H1 (cell line): Measurements from ENCODE around the gene ARL5C. TPM values are rescaled to one million over a fixed set of nuclear protein-coding genes. Genes with fewer than 3 reads are reported as not detected.
A peak's percentile ranks its signal among the peaks of the same experiment; 100 is the strongest.

Experiments
- CTCF ChIA-PET: fragments of 300-600 bp; sonication (Branson Sonifier 250); formaldehyde crosslinking; loops from one replicate; lab custom pipeline; 2021; ENCODE audit not compliant: partially characterized antibody; lab: Charles Lee
- POLR2A ChIA-PET: fragments of 300-600 bp; sonication (Branson Sonifier 250); formaldehyde crosslinking; loops from one replicate; lab custom pipeline; 2021; ENCODE audit warnings: inconsistent platforms; ENCODE audit not compliant: partially characterized antibody; lab: Charles Lee
- DNase-seq, 2 experiments: peaks; one replicate each; pipeline versions ENCODE4 v3.0.0 to v3.0.0-alpha.2; 2010 to 2022; ENCODE audit warnings: low spot score in 2 of 2, low read depth in 1 of 2, mixed read lengths in 1 of 2
- FAIRE-seq: peaks from 2 replicates; lab custom pipeline; 2011; peaks lifted over from hg19 to GRCh38; lab: Jason Lieb, UNC
- H2AFZ ChIP-seq: 2 replicates; pipeline ENCODE4 v1.8.1; 2012; ENCODE audit warnings: low read length, inconsistent platforms
- H2AK5ac ChIP-seq: 2 replicates; pipeline ENCODE4 v1.6.1; 2013; ENCODE audit warnings: low read depth, low read length
- H2BK120ac ChIP-seq: replicated peaks from 2 replicates; pipeline ENCODE3; 2013; ENCODE audit warnings: low read depth, low read length, inconsistent platforms
- H2BK12ac ChIP-seq: 2 replicates; pipeline ENCODE4 v1.6.1; 2013; ENCODE audit warnings: low read depth, low read length
- H2BK15ac ChIP-seq: 2 replicates; pipeline ENCODE4 v1.6.1; 2013; ENCODE audit warnings: low read length
- H2BK20ac ChIP-seq: 2 replicates; pipeline ENCODE4 v1.6.1; 2013; ENCODE audit warnings: low read length
- H2BK5ac ChIP-seq: 2 replicates; pipeline ENCODE4 v1.6.1; 2013; ENCODE audit warnings: low read depth, low read length
- H3K14ac ChIP-seq: 2 replicates; pipeline ENCODE4 v1.6.1; 2013; ENCODE audit warnings: inconsistent platforms; ENCODE audit not compliant: insufficient read length
- H3K18ac ChIP-seq: 2 replicates; pipeline ENCODE4 v1.6.1; 2013; ENCODE audit warnings: low read length; ENCODE audit errors: extremely low read depth
- H3K23ac ChIP-seq: 2 replicates; pipeline ENCODE4 v1.6.1; 2013; ENCODE audit warnings: inconsistent platforms; ENCODE audit not compliant: insufficient read length
- H3K23me2 ChIP-seq: 2 replicates; pipeline ENCODE4 v1.6.1; 2013; ENCODE audit warnings: low read depth, low read length
- H3K27ac ChIP-seq: 2 replicates; pipeline ENCODE4 v1.6.1; 2011; ENCODE audit warnings: low read depth, low read length, inconsistent platforms
- H3K27me3 ChIP-seq, 4 experiments: replicated peaks in 1 of 4; 1 replicate in 1 of 4; 2 replicates in 3 of 4; pipeline versions ENCODE4 v1.6.1 to v1.8.1; 2011 to 2013; ENCODE audit warnings: low read length in 3 of 4, mild to moderate bottlenecking in 3 of 4, inconsistent platforms in 2 of 4, mixed read lengths in 2 of 4, moderate library complexity in 1 of 4; ENCODE audit not compliant: control insufficient read depth in 3 of 4, insufficient read depth in 3 of 4; ENCODE audit errors: extremely low read depth in 1 of 4
- H3K36me3 ChIP-seq, 4 experiments: 2 replicates each; pipeline versions ENCODE4 v1.6.1 to v1.8.1; 2011 to 2013; ENCODE audit warnings: mild to moderate bottlenecking in 4 of 4, low read length in 3 of 4, moderate library complexity in 2 of 4, control low read depth in 1 of 4, inconsistent platforms in 1 of 4; ENCODE audit not compliant: insufficient read depth in 4 of 4, control insufficient read depth in 2 of 4
- H3K4ac ChIP-seq: replicated peaks from 2 replicates; pipeline ENCODE3; 2013; ENCODE audit warnings: low read length, low read depth, mixed read lengths, inconsistent platforms; ENCODE audit not compliant: insufficient read length
- H3K4me1 ChIP-seq, 4 experiments: replicated peaks in 1 of 4; 1 replicate in 1 of 4; 2 replicates in 3 of 4; pipeline versions ENCODE4 v1.6.1 to v1.8.1; 2011 to 2013; ENCODE audit warnings: low read length in 3 of 4, inconsistent platforms in 2 of 4, mixed read lengths in 1 of 4; ENCODE audit not compliant: insufficient read depth in 4 of 4, control insufficient read depth in 3 of 4
- H3K4me2 ChIP-seq, 2 experiments: 2 replicates each; pipeline versions ENCODE4 v1.6.1 to v1.8.1; 2011 to 2013; ENCODE audit warnings: low read depth in 2 of 2, low read length in 2 of 2, control low read depth in 1 of 2, inconsistent platforms in 1 of 2, mild to moderate bottlenecking in 1 of 2; ENCODE audit not compliant: insufficient read depth in 1 of 2
- H3K4me3 ChIP-seq, 4 experiments: fragments of 200-600, 300-600 bp in 1 of 4; sonication (generic), shearing (Covaris generic), sonication (Bioruptor Twin) in 1 of 4; 2 replicates each; pipeline versions ENCODE4 v1.5.1 to v1.8.1; 2011 to 2016; ENCODE audit warnings: low read length in 4 of 4, low read depth in 3 of 4, control low read depth in 2 of 4, inconsistent platforms in 2 of 4, mild to moderate bottlenecking in 2 of 4, mixed read lengths in 1 of 4, moderate library complexity in 1 of 4; ENCODE audit not compliant: insufficient read depth in 2 of 4; ENCODE audit errors: extremely low read depth in 1 of 4
- H3K56ac ChIP-seq: replicated peaks from 2 replicates; pipeline ENCODE3; 2013; ENCODE audit warnings: low read depth, mild to moderate bottlenecking, mixed read lengths, low read length, inconsistent platforms; ENCODE audit not compliant: insufficient read length
- H3K79me1 ChIP-seq: 2 replicates; pipeline ENCODE4 v1.6.1; 2013; ENCODE audit warnings: low read depth, low read length, control low read depth
- H3K79me2 ChIP-seq, 2 experiments: 2 replicates each; pipeline versions ENCODE4 v1.6.1 to v1.8.1; 2012 to 2013; ENCODE audit warnings: low read length in 2 of 2, mild to moderate bottlenecking in 2 of 2, inconsistent platforms in 1 of 2; ENCODE audit not compliant: insufficient read depth in 2 of 2, control insufficient read depth in 1 of 2
- H3K9ac ChIP-seq, 4 experiments: replicated peaks in 1 of 4; 1 replicate in 1 of 4; 2 replicates in 3 of 4; pipeline versions ENCODE4 v1.6.1 to v1.8.1; 2011 to 2013; ENCODE audit warnings: low read depth in 3 of 4, low read length in 3 of 4, control low read depth in 2 of 4, mild to moderate bottlenecking in 2 of 4, moderate library complexity in 2 of 4, inconsistent platforms in 1 of 4; ENCODE audit errors: extremely low read depth in 1 of 4
- H3K9me3 ChIP-seq, 2 experiments: 2 replicates each; pipeline versions ENCODE4 v1.6.1 to v1.8.1; 2012 to 2013; ENCODE audit warnings: mild to moderate bottlenecking in 2 of 2, moderate library complexity in 2 of 2, control low read depth in 1 of 2, inconsistent platforms in 1 of 2, low read depth in 1 of 2, low read length in 1 of 2, mixed read lengths in 1 of 2; ENCODE audit not compliant: insufficient read depth in 2 of 2
- H4K20me1 ChIP-seq, 2 experiments: replicated peaks in 1 of 2; 2 replicates each; pipeline versions ENCODE3 to v1.8.1; 2011 to 2013; ENCODE audit warnings: inconsistent platforms in 2 of 2, low read length in 2 of 2, mild to moderate bottlenecking in 1 of 2; ENCODE audit not compliant: insufficient read depth in 2 of 2, control insufficient read depth in 1 of 2
- H4K5ac ChIP-seq: 2 replicates; pipeline ENCODE4 v1.6.1; 2013; ENCODE audit warnings: low read length, low read depth, mixed read lengths, inconsistent platforms; ENCODE audit not compliant: insufficient read length
- H4K8ac ChIP-seq: 2 replicates; pipeline ENCODE4 v1.8.0; 2013; ENCODE audit warnings: mild to moderate bottlenecking, moderate library complexity, low read length, inconsistent platforms; ENCODE audit not compliant: insufficient read depth; ENCODE audit errors: extremely low read depth
- H4K91ac ChIP-seq: replicated peaks from 2 replicates; pipeline ENCODE3; 2013; ENCODE audit warnings: low read length, mixed read lengths, inconsistent platforms; ENCODE audit not compliant: insufficient read length
- BCL11A ChIP-seq, 2 experiments: IDR thresholded peaks; one replicate each; pipeline ENCODE4 v1.6.1; 2011; ENCODE audit warnings: low read depth in 2 of 2, low read length in 2 of 2, mild to moderate bottlenecking in 2 of 2
- CBX5 ChIP-seq: fragments of 300-800, 300-1000 bp; sonication (generic); IDR thresholded peaks from 2 replicates; pipeline ENCODE4 v1.7.1; 2016; ENCODE audit warnings: antibody characterized with exemption, low read length, low read depth
- CBX8 ChIP-seq: fragments of 300-800, 300-1000 bp; sonication (generic); IDR thresholded peaks from 2 replicates; pipeline ENCODE4 v1.7.1; 2016; ENCODE audit warnings: low read depth, low read length, borderline replicate concordance
- CTCF ChIP-seq, 3 experiments: IDR thresholded peaks; 1 replicate in 2 of 3; 2 replicates in 1 of 3; pipeline versions ENCODE4 v1.5.1 to v1.6.1; 2011; ENCODE audit warnings: low read length in 3 of 3, mild to moderate bottlenecking in 3 of 3, inconsistent platforms in 2 of 3, low read depth in 1 of 3, moderate library complexity in 1 of 3; ENCODE audit not compliant: insufficient read depth in 1 of 3; ENCODE audit errors: control extremely low read depth in 1 of 3
- NRF1 ChIP-seq: IDR thresholded peaks from 2 replicates; pipeline ENCODE4 v1.6.1; 2011; ENCODE audit warnings: mild to moderate bottlenecking, low read depth, low read length, improper control_type of control experiment
- SIN3A ChIP-seq, 2 experiments: IDR thresholded peaks in 1 of 2; conservative IDR thresholded peaks in 1 of 2; 2 replicates each; pipeline ENCODE4 v1.6.1; 2011 to 2012; ENCODE audit warnings: low read length in 2 of 2, improper control_type of control experiment in 1 of 2, low read depth in 1 of 2, mild to moderate bottlenecking in 1 of 2
- SP1 ChIP-seq: IDR thresholded peaks from 2 replicates; pipeline ENCODE4 v1.6.1; 2011; ENCODE audit warnings: low read depth, low read length
- SP2 ChIP-seq: IDR thresholded peaks from 2 replicates; pipeline ENCODE4 v1.6.1; 2012; ENCODE audit warnings: mild to moderate bottlenecking, low read length, inconsistent platforms
- SUZ12 ChIP-seq: fragments of 200-600 bp; sonication (generic); IDR thresholded peaks from 2 replicates; pipeline ENCODE4 v1.6.1; 2012; ENCODE audit warnings: mild to moderate bottlenecking, inconsistent platforms, low read length, moderate library complexity, mixed read lengths
- WGBS, 2 experiments: shearing (Covaris generic) in 1 of 2; methylation state at CpG; one replicate each; pipeline versions ENCODE4 v1.1.6 to v1.1.7; 2013 to 2015; ENCODE audit warnings: low lambda C conversion rate in 2 of 2, mixed read lengths in 2 of 2, inconsistent platforms in 1 of 2, low coverage in 1 of 2, missing lambda C conversion rate in 1 of 2; ENCODE audit not compliant: insufficient replicate concordance in 2 of 2, insufficient coverage in 1 of 2, insufficient read length in 1 of 2; ENCODE audit errors: extremely low coverage in 1 of 2, missing lambda C conversion rate in 1 of 2; 5-methylcytosine and 5-hydroxymethylcytosine counted together
- polyA plus RNA-seq, 7 experiments: library from polyadenylated mRNA; depleted of rRNA in 3 of 7; stranded (reverse) in 5 of 7; unstranded in 2 of 7; fragments of >200 nt in 5 of 7; fragments of 200-250 nt in 2 of 7; gene quantifications; 1 replicate in 5 of 7; 2 replicates in 1 of 7; 4 replicates in 1 of 7; pipeline versions ENCODE4 v1.2.1 to v1.2.3, GENCODE V29; 2011 to 2013; ENCODE audit warnings: missing spikeins in 2 of 7, mixed read lengths in 2 of 7
- total RNA-seq: library from RNA; stranded (reverse); fragmentation: NEBNext Ultra II Directional; extraction: Animal tissue kit (Norgen Biotek cat#: 25700); gene quantifications from 2 replicates; pipeline ENCODE4 v1.2.1, GENCODE V29; 2021

The ARL5C gene
- total and polyA plus RNA-seq, 2 of the 8 experiments (the other 6 are each of a cell fraction or from before 2014, with no cell fraction given), result not detected

GRCh38 chr17:39108461-39109375 lies 57.2 kb downstream of the ARL5C start:
- no peak overlapping the region for H3K23ac ChIP-seq
- no peak overlapping the region for H4K91ac ChIP-seq
- H3K4me3 ChIP-seq, result no peak overlapping the region
- peaks cover 0 to 2% (median 0%) of the 10 kb centered on the region in 4 experiments; a peak in 1 of 7 replicates for H3K4me1 ChIP-seq
- POLR2A ChIA-PET, result no interaction called here
- no peak overlapping the region for H3K56ac ChIP-seq
- no peak overlapping the region for H3K27ac ChIP-seq
- H3K4ac ChIP-seq, result no peak overlapping the region
- H2AFZ ChIP-seq, result no peak overlapping the region
- no peak overlapping the region for H2BK12ac ChIP-seq
- WGBS, 2 experiments, result 80% methylated on average over 21 of the region's 23 CpGs; no CpG with 5 or more reads in 1 of the 2 experiments
- peak overlapping the region; percentile 22; the same call in 1 of the 2 replicates for H4K8ac ChIP-seq
- H2BK5ac ChIP-seq, result no peak overlapping the region
- H2BK15ac ChIP-seq, result no peak overlapping the region
- H3K27me3 ChIP-seq, result no peaks in the 10 kb centered on the region
- no peaks in the 10 kb centered on the region for H3K9me3 ChIP-seq
- H3K4me2 ChIP-seq, result no peak overlapping the region
- H4K20me1 ChIP-seq, result no peaks in the 10 kb centered on the region
- H2AK5ac ChIP-seq, result no peak overlapping the region
- FAIRE-seq, result no peak
- no peak for DNase-seq
- H3K18ac ChIP-seq, result no peak overlapping the region
- no peak for TF ChIP-seq NRF1
- TF ChIP-seq CTCF (IDR thresholded peaks at IDR 0.05; ENCODE audit: control extremely low read depth in 1 of 3, insufficient read depth in 1 of 3, low read depth in 1 of 3, low read length in 3 of 3), result no peak
- TF ChIP-seq SP2, result no peak
- TF ChIP-seq SUZ12, result no peak
- no peak for TF ChIP-seq CBX8
- no peak for TF ChIP-seq SIN3A (conservative IDR thresholded peaks at IDR 0.05 in 1 of 2, IDR thresholded peaks at IDR 0.05 in 1 of 2; ENCODE audit: low read depth in 1 of 2, low read length in 2 of 2)
- TF ChIP-seq BCL11A (IDR thresholded peaks at IDR 0.05; ENCODE audit: low read depth in 2 of 2, low read length in 2 of 2), result no peak
- TF ChIP-seq CBX5, result no peak
- no peak for TF ChIP-seq SP1
- TF ChIP-seq, all 59 proteins: peak for 0
- no peaks in the 10 kb centered on the region for H3K36me3 ChIP-seq
- H2BK120ac ChIP-seq, result no peak overlapping the region
- CTCF ChIA-PET, result interaction anchor here (0.8 to 2.7 kb wide), 20 partner anchors 9 to 125 kb away, joined by 3 to 10 read pairs (median 3); partner anchors contain the start of gene PLXDC1
- H3K14ac ChIP-seq, result no peak overlapping the region
- no peaks in the 10 kb centered on the region for H3K79me2 ChIP-seq
- H3K79me1 ChIP-seq, result no peaks in the 10 kb centered on the region
- H3K23me2 ChIP-seq, result no peaks in the 10 kb centered on the region
- no peak overlapping the region for H3K9ac ChIP-seq
- H2BK20ac ChIP-seq, result no peak overlapping the region
- no peak overlapping the region for H4K5ac ChIP-seq
